HG03439 (cell line): Measurements from ENCODE around the gene HPCAL1.

ENCODE experiments used
- ATAC-seq: cut with Tn5 transposase; IDR thresholded peaks from one replicate; pipeline ENCODE4 v1.9.1; 2021; ENCODE audit warnings: mild to moderate bottlenecking, moderate library complexity; ENCODE audit not compliant: unreplicated experiment

The HPCAL1 gene

DNA sequence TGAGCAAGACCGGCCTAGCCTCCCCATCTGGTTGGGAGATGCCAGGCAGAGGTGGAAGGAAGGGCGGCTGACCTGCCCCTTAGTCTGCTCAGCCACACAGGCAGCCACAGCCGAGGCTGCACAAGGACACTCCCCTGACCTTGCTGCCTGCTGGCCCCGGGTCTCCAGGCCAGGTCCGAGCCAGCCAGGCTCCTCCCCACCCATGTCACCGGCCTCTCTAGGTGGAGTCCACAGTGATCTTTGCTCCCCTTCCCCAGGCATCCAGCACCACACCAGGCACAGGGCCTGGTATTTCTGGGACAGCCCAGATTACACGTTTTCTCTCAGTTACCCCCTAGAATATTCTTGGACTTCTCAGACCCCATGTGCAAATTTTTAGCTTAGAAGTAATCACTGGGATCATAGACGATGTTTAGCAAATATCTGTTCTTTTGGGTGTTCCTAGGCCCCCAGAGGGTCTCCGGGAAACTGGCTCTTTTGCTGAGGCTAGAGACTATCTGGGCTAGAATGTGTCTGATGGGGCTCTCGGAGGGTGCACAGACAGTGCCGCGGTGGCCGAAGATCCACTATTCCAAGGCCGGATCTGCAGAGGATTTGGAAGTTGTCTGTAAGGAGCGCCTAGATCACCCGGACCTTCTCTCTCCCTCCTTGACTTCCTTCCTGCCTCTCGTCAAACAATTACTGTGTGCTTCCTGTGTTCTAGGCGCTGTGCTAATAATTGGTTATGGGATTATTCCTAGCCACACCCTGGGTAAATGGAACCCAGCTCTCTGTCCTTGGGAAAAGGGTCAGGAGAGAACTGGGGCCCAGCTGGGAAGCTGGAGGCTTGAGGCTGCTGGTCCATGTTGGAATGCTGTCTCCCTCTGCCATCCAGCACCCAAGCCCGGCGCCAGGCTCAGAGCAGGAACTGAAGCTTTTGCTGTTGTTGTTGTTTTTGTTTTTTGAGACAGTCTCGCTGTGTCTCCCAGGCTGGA, 98.6 kb downstream of the HPCAL1 start:
- no peak for ATAC-seq

DNA sequence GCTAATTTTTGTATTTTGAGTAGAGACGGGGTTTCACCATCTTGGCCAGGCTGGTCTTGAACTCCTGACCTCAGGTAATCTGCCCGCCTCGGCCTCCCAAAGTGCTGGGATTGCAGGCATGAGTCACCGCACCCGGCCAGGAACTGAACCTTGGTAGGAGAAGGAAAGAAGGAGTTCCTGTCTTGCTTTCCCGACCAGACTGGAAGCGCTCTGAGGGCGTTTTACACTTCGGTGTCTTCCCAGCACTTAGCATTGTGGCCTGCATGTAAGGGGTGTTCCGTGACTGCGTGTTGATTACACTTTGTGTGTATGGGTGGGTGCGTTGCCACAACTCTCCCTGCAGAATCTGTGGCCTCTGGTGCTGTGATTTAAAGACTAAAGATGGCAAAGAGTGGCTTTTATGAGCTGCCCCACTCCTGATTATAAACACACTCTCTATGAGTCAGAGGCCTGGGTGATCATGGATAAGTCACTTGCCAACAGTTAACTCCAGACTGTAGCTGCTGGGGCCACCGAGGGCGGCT, 99.4 kb downstream of the HPCAL1 start:
- no peak for ATAC-seq

DNA sequence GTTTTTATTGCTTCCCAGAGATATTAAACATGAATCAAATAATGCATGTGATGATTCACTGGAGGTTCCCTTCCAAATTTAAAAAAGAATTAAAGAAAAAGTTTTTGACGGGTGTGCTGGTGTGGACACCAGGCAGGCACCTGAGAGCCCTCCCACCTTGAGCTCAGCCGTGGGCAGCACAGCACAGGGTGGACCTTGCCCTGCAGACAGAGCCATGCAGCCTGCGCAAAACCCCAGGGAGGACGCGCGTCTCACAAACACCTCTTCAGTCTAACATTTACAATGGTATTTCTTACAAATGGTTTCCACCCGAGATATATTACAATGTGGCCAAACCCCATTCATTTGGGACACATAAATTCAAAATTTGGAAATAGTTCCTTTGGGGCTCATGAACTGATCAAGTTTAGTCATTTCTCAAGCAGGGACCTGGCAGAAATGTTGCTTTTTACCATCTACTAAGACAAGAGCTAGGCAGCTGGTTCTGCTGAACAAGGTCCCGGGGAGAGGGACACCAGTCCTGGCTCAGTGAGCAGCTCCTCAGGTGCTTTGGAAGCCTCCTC, 100.0 kb downstream of the HPCAL1 start:
- no peak for ATAC-seq

DNA sequence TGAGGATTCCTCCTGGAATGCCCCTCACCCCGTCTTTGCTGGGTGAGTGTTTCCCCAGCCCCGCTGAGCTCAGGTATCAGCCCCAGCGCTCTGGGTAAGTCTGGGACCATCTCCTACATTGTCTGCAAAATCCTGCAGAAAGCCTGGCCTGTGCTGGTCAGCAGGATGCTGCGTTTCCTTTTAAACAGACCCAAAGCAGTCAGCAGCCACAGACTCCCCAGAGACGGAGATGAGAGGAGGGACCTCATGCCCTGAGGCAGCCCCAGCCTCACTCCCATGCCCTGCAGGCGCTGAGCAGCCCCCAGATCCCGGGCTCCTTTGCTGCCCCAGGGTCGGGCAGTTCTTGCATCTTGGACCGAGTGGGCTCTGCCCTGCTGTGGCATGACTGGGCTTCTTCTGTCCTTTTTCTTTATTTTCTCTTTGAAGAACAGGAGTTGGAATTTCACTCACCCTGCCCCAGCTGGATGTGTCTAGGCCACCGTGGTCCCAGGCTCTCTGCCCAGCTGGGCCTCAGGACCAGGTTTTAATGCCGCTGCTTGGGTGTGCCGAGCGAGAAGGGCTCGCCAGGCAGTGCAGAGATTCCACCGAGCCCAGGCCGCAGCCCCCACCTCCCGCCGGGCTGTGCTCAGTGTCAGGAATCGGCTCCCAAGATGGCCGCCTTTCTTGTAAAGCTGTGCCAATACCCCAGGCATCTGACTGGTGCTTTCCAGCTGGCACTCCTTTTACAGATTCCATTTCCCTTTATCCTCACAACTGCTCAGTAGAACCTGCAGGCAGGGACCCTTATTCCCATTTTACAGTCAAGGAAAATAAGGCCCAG, 101.8 kb downstream of the HPCAL1 start:
- ATAC-seq = no peak

DNA sequence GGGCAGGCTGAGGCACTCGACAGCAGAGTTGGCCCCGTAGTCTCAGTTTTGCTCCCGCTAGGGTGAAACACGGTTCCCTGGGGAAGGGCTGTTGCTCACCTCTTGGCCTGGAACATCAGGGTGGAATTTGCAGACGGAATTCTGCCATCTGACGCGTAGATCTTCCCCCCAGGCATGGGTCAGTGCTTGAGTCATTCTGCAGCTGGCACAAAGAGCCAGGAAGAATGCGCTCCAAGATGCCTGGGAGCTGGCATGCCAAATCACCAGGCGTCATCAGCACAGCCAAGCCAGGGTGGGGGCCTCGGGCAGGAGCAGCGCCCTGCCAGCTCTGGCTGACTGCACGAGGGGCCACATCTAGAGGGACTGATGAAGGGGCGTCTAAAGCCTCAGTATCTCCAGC, 102.7 kb downstream of the HPCAL1 start:
- ATAC-seq = no peak

DNA sequence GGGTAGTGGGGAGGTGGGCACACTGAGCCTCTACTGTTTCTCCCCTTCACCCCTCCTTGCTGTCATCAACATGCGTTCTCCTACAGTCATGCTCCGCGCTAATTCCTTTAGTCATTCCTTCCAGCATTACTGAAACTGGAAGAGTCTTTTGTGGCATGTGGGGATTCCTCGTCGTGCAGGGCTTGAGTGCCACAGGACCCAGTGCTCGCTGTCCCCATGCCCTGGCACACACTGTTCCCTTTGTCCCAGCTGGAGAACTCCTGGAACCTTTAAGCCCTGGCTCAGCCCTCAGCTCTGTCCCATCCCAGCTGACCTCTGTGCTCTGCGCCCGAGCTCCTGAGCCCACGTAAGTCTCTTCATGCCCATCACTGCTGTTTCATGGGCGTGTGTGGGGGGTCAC, 103.3 kb downstream of the HPCAL1 start:
- no peak for ATAC-seq

DNA sequence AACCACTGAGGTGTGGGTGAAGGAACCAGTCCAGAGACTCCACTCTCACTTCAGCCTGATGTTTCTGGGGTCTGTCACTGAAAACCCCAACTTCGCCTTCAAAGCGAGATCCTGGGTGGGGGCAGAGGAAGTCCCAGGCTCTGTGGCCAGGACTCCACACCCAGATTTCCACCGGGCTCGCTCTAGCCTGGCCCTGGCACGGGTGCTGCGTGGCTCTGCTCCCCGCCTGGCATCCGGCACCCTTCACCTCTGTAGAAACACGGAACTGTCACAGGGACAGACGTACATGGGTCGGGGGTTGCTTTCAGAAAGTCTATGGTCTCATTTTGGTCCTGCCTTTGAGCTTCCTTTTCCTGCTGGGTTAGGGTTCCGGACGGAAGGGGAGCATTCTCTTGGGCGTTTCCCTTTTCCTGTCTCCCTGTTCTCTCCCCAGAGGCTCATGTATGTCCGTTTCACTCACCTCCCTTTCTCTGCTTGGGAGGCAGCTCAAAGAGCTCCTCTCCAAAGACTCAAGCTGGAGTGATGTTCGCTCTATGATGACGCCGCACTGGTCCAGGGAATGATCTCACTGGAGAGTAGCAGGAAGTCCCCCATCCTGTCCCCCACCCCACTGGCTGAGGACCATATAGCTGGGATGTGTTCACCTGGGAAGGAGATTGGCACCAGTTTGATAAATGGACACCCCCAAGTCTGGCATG, 103.9 kb downstream of the HPCAL1 start:
- no peak for ATAC-seq

DNA sequence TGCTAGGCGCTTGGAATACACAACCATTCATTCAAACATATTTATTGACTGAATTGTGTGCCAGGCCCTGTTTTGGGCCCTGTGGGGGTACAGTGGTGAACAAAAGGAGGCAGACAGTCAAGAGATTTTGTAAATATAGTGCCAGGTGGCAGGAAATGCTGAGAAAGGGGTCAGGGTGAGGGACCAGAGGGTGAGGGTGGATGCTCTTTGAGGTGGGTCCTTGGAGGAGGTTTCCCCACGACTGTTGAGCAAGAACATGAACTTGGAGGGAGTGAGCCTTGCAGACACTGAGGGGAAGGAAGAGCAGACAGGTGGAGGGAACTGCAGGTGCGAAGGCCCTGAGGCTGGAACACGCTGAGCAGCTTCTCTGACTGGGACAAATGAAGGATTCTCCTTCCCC, 104.7 kb downstream of the HPCAL1 start:
- ATAC-seq = no peak

DNA sequence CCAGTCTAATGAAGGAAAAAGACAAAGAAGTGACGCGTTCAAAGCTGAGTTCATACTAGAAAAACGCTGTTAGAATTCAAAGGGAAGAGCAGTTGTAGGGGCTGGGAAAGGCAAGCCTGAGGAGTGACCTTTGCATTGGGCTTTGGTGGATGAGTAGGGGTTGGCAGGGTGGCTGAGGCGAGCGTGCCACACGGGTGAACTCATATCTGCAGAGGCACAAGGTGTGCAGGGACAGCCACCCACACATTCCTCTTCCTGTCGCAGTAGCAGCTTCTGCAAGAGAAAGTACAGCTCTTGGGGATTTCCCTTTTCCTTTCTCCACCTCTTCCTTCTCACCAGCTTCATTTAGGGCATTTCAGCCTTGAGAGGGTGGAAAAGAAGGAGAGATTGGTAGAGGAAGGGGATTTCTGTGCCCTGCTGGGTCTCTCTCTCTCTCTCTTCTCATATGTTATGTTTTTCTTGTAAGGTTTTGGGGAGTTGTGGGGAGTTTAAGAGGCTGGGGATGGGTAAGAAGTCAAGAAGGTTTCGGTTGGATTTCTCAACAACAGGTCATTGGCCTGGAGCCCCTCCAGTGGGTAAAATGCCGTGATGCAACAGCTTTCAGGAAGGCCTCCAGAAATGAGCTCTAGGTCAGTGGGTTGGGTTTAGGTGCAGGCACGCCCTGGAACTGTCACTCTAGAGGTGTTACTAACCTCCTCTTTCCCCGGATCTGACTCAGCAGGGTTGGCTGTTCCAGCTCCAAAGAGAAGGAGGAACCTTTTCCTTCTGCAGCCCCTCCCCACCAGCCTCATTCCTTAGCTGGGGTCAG, 105.3 kb downstream of the HPCAL1 start:
- ATAC-seq = no peak

DNA sequence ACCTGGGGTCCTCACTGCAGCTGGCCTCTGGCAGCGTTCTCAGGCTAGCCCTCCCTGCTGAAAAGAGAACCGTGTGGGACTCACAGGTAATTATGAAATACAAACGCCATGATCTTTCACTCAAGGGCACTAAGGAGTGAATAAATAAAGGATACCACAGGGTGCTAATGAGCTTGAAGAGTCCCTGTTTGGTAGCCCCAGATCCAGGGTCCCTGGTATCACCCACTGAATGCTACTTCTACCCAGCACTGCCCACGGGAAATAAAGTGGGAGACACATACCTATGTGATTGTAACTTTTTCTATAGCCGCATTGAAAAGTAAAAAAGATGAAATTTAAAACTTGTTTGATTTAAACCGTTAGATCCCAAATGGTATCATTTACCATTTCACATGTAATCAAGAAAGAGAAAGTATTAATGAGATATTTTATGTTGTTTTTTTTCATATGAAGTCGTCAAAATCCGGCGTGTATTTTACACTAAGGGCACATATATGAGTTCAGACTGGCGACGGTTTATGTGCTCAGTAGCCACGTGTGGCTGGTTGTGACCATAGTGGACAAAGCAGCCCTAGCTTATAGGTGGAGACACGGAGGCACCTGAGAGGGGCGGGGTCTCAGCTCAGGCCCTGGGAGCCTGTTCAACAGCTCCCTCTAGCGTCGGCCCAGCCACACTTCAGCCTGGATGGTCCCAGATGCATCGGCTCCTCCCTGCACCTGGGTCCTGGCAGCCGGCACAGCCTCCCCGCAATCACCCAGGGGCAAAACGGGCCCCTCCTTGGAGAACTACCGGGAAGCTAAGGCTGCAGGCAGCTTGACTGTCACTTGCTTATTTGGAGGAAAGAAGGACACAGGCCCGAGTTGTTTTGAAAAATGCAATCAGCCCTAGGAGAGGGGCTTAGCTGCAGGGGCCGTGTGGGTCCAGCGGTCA, 106.2 kb downstream of the HPCAL1 start:
- ATAC-seq = peak; percentile 62

DNA sequence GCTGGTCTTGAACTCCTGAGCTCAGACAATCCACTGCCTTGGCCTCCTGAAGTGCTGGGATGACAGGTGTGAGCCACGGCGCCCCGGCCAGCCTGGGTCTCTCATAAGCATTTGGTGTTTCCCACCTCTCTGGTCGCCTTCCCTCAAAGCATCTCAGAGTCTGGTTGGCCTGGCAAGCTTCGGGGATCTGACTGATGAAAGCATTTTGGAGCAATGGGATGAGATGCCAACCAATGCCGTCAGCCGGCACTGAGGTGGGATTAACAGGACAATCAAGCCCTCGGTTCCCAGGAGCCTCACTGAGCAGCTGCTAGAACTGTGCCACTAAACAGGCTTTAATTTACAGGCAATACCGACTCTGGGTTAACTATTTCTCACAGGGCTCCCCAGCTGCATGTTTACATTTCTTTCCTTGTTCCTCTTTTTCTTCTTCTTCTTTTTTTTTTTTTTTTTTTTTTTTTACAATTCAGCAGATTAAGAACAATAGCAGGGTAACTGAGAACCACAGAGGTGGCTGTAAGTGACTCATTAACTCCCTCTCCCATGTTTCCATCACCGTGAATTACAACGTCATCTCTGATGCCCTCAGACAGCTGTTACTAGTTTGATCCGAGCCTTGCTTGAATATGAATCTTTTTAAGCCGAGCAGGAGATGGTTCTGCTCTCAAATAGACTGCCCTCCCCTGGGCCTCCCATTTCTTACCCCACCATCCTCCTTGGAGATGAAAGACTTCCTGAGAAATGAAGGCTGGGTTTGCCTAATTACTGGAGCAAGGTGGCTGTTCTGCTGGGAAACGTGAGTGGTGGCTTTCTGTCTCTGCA, 107.5 kb downstream of the HPCAL1 start:
- peak; percentile 43 for ATAC-seq

DNA sequence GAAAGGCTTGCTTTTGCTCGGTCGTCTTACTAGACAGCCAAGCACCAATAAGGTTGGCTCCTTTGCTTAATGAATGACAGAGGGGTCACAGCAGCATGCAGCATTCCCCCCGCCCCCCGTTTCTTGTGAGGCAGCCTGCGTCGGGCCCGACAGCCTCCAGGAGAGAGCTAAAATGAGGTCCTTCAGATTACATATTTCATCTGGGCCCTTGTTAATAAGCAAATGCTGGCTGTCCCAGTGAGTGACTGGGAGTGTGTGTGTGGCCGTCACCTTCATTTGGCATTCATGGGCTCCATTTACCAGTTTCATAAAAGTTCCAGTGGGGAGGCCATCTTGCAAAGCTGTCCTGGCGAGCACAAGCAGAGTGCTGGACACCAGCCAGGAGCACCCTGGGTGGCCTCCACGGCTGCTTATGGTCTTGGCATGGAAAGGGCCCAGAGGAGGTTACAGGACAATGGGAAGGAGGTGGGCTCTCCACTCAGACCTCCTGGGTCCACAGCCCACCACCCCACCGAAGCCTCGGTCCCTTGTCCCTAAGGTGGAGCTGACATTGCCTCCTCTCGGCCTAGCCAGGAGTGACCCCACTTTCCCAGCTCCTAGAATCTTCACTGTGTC, 108.2 kb downstream of the HPCAL1 start:
- ATAC-seq = no peak

DNA sequence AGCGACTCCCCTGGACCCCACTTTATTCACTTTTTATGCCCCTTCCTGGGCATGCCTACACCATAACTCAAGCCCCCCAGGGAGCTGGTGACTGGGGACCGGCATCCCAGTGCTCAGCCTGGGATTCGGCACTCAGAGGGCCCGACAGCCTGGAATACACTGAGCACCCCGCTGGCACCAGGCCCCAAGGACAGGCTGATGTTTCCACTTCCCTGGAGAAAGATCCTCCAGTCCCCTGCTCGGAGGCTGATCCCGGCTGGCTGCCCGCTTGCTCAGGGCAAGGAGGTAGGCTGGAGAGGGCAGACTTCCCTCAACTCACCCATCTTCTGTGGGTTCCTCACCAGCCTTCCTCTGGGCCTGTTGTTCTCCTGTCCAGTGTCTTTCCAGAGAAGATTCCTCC, 108.9 kb downstream of the HPCAL1 start:
- ATAC-seq = no peak

DNA sequence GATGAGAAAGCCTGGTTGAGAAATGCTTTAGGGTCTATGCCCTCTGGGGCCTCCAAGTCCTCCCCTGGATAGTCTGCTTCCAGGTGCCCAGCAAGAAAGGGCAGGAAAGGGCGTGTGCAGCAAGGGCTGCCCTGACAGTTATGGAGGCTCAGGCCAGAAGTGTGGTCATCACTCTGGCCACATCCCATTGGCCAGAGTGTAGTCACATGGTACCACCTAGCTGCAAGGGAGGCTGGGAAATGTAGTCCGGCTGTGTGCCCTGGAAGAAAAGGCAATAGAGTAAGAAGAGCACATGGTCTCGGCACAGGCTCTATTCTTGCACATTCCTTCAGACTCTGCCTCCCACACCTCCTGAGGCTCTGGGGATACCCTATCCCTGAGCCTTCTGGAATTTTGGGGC, 109.7 kb downstream of the HPCAL1 start:
- peak; percentile 24 for ATAC-seq

DNA sequence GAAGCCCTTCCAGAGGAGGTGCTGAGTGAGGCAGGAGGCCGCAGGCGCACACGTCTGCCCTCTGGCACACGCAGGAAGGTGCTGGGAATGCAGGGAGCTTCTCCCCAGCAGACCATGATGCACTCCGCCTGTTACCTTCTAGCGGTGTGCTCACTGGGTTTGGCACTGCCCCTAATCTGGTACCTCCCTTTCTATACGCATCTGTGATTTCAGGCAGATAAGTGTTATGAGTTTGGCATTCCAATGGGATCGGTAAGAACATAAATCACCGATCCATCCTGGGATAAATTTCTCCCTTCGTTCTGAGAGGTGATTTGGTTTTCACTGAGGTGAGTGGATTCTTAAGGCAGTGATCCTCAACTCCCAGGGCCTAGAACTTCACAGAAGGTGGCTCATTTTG, 110.8 kb downstream of the HPCAL1 start:
- ATAC-seq = no peak

DNA sequence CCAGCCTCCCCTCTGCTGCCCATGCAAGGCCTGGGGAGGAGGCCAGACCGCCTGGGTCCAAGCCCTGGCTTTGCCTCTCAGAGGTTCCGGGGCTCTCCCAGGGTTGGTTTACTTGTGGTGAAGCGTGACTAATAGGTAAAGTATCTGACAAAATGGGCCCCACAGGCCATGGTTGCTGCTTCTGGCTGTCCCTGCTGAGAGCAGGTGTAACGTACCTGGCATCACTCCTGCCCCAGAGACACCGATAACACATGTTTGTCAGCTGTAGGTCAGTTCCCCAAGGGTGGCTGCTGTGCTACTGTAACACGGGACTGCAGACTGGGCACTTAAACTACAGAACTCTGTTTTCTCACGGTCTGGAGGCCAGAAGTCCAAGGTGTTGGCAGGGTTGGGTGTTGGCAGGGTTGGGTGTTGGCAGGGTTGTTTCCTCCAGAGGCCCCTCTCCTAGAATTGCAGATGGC, 111.3 kb downstream of the HPCAL1 start:
- ATAC-seq = no peak

DNA sequence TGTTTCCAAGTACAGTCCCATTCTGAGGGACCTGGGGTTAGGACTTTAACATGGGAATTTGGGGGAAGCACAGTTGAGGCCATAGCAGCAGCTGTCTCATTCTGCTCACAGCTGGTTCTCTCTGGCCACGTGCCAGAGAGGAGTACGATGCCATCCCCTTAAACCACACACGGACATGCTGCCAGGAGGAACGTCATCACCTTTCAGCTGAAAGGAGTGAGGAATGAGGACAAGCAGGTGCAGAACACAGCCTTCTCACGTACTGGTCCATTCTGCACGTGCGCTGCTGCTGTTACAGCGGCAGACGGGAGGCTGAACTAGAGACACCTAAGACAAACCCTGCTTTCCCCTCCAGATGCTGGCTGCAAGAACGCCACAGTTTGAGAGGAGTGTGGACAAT, 111.9 kb downstream of the HPCAL1 start:
- ATAC-seq = no peak
